Neural cell (in vitro differentiated cells): ENCODE data around the gene DZIP1L.

Experiments
- CTCF ChIP-seq: fragments of 450-650 bp; IDR thresholded peaks from 2 replicates; pipeline ENCODE4 v1.5.1; 2014; ENCODE audit warnings: antibody characterized with exemption, mild to moderate bottlenecking, moderate library complexity; ENCODE audit not compliant: poor library complexity, severe bottlenecking
- TAF1 ChIP-seq: IDR thresholded peaks from 2 replicates; pipeline ENCODE4 v1.6.1; 2012; ENCODE audit warnings: low read depth

GRCh38 chr3:138012526-138012925 is 102.9 kb downstream of the DZIP1L start:
- TF ChIP-seq CTCF (no peak), TAF1 (no peak)
